ENCODE measurements around the gene PPT2. TPM values are rescaled to one million over a fixed set of nuclear protein-coding genes. Genes with fewer than 3 reads are reported as not detected.
"Not testable (repeated sequence)": the region's sequence is repeated elsewhere in the genome, so short reads cannot be mapped to it uniquely, and the experiment has no call there.

Gene PPT2
- total RNA-seq, 4 donors from 2014 or later: 14.9 to 31.4 (median 20.8) TPM

GRCh38 chr6:32203426-32204267, 49.7 kb downstream of the PPT2 start:
- H3K36me3 ChIP-seq: peaks cover 0 to 74% (median 2%) of the 10 kb centered on the region in 4 donors
- 73% methylated on average over 4 of the region's 9 CpGs for WGBS
- no peak overlapping the region for H3K27ac ChIP-seq (replicated peaks in 1 of 4)
- DNase-seq (ENCODE audit: extremely low spot score): no peak
- no peak overlapping the region for H3K4me3 ChIP-seq
- H3K9me3 ChIP-seq: no peaks in the 10 kb centered on the region
- no peaks in the 10 kb centered on the region for H3K4me1 ChIP-seq
- intact Hi-C loops (cut with DNase I): no loop called here
- peaks cover 0 to 28% (median 0%) of the 10 kb centered on the region in 4 donors for H3K27me3 ChIP-seq
- TF ChIP-seq POLR2AphosphoS5 (IDR thresholded peaks at IDR 0.05): no peak
- no peak for TF ChIP-seq POLR2A (IDR thresholded peaks at IDR 0.05; ENCODE audit: low read depth)
- no peak for TF ChIP-seq EP300 (IDR thresholded peaks at IDR 0.05)
- TF ChIP-seq CTCF (IDR thresholded peaks at IDR 0.05): no peak

- no peak overlapping the region for H3K27ac ChIP-seq (replicated peaks in 1 of 4)
- intact Hi-C loops (cut with DNase I): no loop called here
- WGBS: 82% methylated on average over 1 of the region's 3 CpGs
- no peak for DNase-seq (ENCODE audit: extremely low spot score)
- H3K4me1 ChIP-seq: no peaks in the 10 kb centered on the region
- no peak overlapping the region for H3K4me3 ChIP-seq
- no peaks in the 10 kb centered on the region for H3K9me3 ChIP-seq
- H3K36me3 ChIP-seq: peaks cover 0 to 68% (median 2%) of the 10 kb centered on the region in 4 donors
- TF ChIP-seq EP300 (IDR thresholded peaks at IDR 0.05): no peak
- no peak for TF ChIP-seq POLR2AphosphoS5 (IDR thresholded peaks at IDR 0.05)
- TF ChIP-seq CTCF (IDR thresholded peaks at IDR 0.05): no peak
- no peak for TF ChIP-seq POLR2A (IDR thresholded peaks at IDR 0.05; ENCODE audit: low read depth)
- H3K27me3 ChIP-seq: peaks cover 0 to 28% (median 0%) of the 10 kb centered on the region in 4 donors
Measured at GRCh38 chr6:32204268-32204715, 50.4 kb downstream of the PPT2 start.

- intact Hi-C loops (cut with DNase I): no loop called here
- WGBS: 87% methylated on average over 1 of the region's 1 CpG
- H3K4me1 ChIP-seq: no peaks in the 10 kb centered on the region
- no peaks in the 10 kb centered on the region for H3K9me3 ChIP-seq
- H3K27me3 ChIP-seq: peaks cover 0 to 2% (median 0%) of the 10 kb centered on the region in 4 donors
- no peak for TF ChIP-seq POLR2A (IDR thresholded peaks at IDR 0.05; ENCODE audit: low read depth)
- TF ChIP-seq EP300 (IDR thresholded peaks at IDR 0.05): no peak
- no peak for TF ChIP-seq POLR2AphosphoS5 (IDR thresholded peaks at IDR 0.05)
- no peak for TF ChIP-seq CTCF (IDR thresholded peaks at IDR 0.05)
- H3K4me3 ChIP-seq: no peak overlapping the region
- H3K36me3 ChIP-seq: peaks cover 0 to 57% (median 0%) of the 10 kb centered on the region in 4 donors
- no peak for DNase-seq (ENCODE audit: extremely low spot score)
- H3K27ac ChIP-seq (replicated peaks in 1 of 4): no peak overlapping the region
Measured at GRCh38 chr6:32208996-32209395, 55.1 kb downstream of the PPT2 start.

- peaks cover 0 to 53% (median 0%) of the 10 kb centered on the region in 4 donors for H3K36me3 ChIP-seq
- WGBS: 83% methylated on average over 5 of the region's 5 CpGs
- no peaks in the 10 kb centered on the region for H3K9me3 ChIP-seq
- no peak for DNase-seq (ENCODE audit: extremely low spot score)
- H3K27ac ChIP-seq (replicated peaks in 1 of 4): no peak overlapping the region
- H3K27me3 ChIP-seq: no peaks in the 10 kb centered on the region
- intact Hi-C loops (cut with DNase I): no loop called here
- no peak overlapping the region for H3K4me3 ChIP-seq
- TF ChIP-seq POLR2AphosphoS5 (IDR thresholded peaks at IDR 0.05) (no peak), EP300 (IDR thresholded peaks at IDR 0.05) (no peak)
- no peaks in the 10 kb centered on the region for H3K4me1 ChIP-seq
Measured at GRCh38 chr6:32210191-32210601, 56.3 kb downstream of the PPT2 start.

- intact Hi-C loops (cut with DNase I); H3K27me3 ChIP-seq; H3K4me3 ChIP-seq; H3K4me1 ChIP-seq; H3K27ac ChIP-seq (replicated peaks in 1 of 4); H3K9me3 ChIP-seq; DNase-seq (ENCODE audit: extremely low spot score): not testable (repeated sequence)
- peaks cover 0 to 56% (median 0%) of the 10 kb centered on the region in 4 donors for H3K36me3 ChIP-seq
- 86% methylated on average over 4 of the region's 4 CpGs for WGBS
Measured at GRCh38 chr6:32211432-32211831, 57.5 kb downstream of the PPT2 start.
